GM12878 (cell line): ENCODE data around the gene RTCB. TPM values are rescaled to one million over a fixed set of nuclear protein-coding genes. Genes with fewer than 3 reads are reported as not detected.

ENCODE experiments used
- ATAC-seq: fragments of 200-7000 bp; cut with Tn5 transposase; 3 replicates; pipeline ENCODE4 v1.9.1; 2020; ENCODE audit warnings: mild to moderate bottlenecking, moderate library complexity
- BruUV-seq: library from RNA; stranded (reverse); fragments of 400-500 nt; replicated peaks from 2 replicates; lab custom pipeline; 2021; lab: Mats Ljungman, UMichigan
- CTCF ChIA-PET: fragments of 300-600 bp; sonication (Branson Sonifier 250); formaldehyde crosslinking; extraction: SDS; loops from one replicate; lab custom pipeline; 2021; ENCODE audit warnings: inconsistent platforms; lab: Yijun Ruan, JAX
- POLR2A ChIA-PET: fragments of 350-600 bp; formaldehyde crosslinking; extraction: SDS; loops from one replicate; lab custom pipeline; 2021; ENCODE audit warnings: inconsistent platforms; lab: Charles Lee
- RAD21 ChIA-PET: fragments of 300-600 bp; sonication (Branson Sonifier 250); formaldehyde crosslinking; loops from one replicate; lab custom pipeline; 2023; ENCODE audit warnings: antibody characterized with exemption; ENCODE audit not compliant: unreplicated experiment; lab: Charles Lee
- SMC1A ChIA-PET: fragments of 300-600 bp; sonication (Branson Sonifier 250); formaldehyde crosslinking; loops from one replicate; lab custom pipeline; 2023; ENCODE audit not compliant: unreplicated experiment, uncharacterized antibody; lab: Charles Lee
- DNase-seq: peaks from one replicate; pipeline ENCODE4 v3.0.0-alpha.2; 2011; ENCODE audit warnings: low read depth, low spot score
- FAIRE-seq: peaks from 3 replicates; lab custom pipeline; 2011; peaks lifted over from hg19 to GRCh38; lab: Jason Lieb, UNC
- H2AFZ ChIP-seq: 2 replicates; pipeline ENCODE4 v1.6.0; 2011; ENCODE audit warnings: low read depth, low read length, control low read depth; ENCODE audit not compliant: control insufficient read depth
- H3K27ac ChIP-seq: 2 replicates; pipeline ENCODE4 v1.5.1; 2011; ENCODE audit warnings: control low read depth; ENCODE audit not compliant: control insufficient read depth, insufficient read depth
- H3K27me3 ChIP-seq, 2 experiments: replicated peaks in 1 of 2; 2 replicates each; pipeline versions ENCODE4 v1.6.0 to v1.6.1; 2011; ENCODE audit warnings: low read length in 1 of 2; ENCODE audit not compliant: control insufficient read depth in 2 of 2, insufficient read depth in 2 of 2
- H3K36me3 ChIP-seq, 2 experiments: 2 replicates each; pipeline ENCODE4 v1.5.1; 2011; ENCODE audit warnings: low read length in 1 of 2; ENCODE audit not compliant: control insufficient read depth in 2 of 2, insufficient read depth in 2 of 2
- H3K4me1 ChIP-seq: 2 replicates; pipeline ENCODE4 v1.6.1; 2011; ENCODE audit warnings: mild to moderate bottlenecking, low read length, moderate library complexity, mixed read lengths; ENCODE audit not compliant: control insufficient read depth, insufficient read depth
- H3K4me2 ChIP-seq: 2 replicates; pipeline ENCODE4 v1.6.0; 2011; ENCODE audit warnings: control low read depth; ENCODE audit not compliant: control insufficient read depth, insufficient read depth
- H3K4me3 ChIP-seq: fragments of 200-600 bp; sonication (generic); 2 replicates; pipeline ENCODE4 v1.5.1; 2016
- H3K79me2 ChIP-seq: 2 replicates; pipeline ENCODE4 v1.6.0; 2011; ENCODE audit warnings: low read length; ENCODE audit not compliant: control insufficient read depth, insufficient read depth
- H3K9ac ChIP-seq: 2 replicates; pipeline ENCODE4 v1.8.0; 2011; ENCODE audit warnings: low read length, control low read depth, mixed read lengths; ENCODE audit not compliant: control insufficient read depth, insufficient read depth
- H3K9me3 ChIP-seq: replicated peaks from 3 replicates; pipeline ENCODE4 v1.5.1; 2011; ENCODE audit warnings: mild to moderate bottlenecking, low read length; ENCODE audit not compliant: control insufficient read depth, insufficient read depth
- H4K20me1 ChIP-seq: 2 replicates; pipeline ENCODE4 v1.6.0; 2011; ENCODE audit not compliant: control insufficient read depth, insufficient read depth
- IKZF1 ChIP-seq: fragments of 450-650 bp; conservative IDR thresholded peaks from 2 replicates; pipeline ENCODE4 v1.6.1; 2017; ENCODE audit warnings: antibody characterized with exemption, mild to moderate bottlenecking
- IKZF2 ChIP-seq, 2 experiments: fragments of 450-650 bp; IDR thresholded peaks; 2 replicates each; pipeline ENCODE4 v1.6.1; 2017; ENCODE audit warnings: mild to moderate bottlenecking in 2 of 2, moderate library complexity in 2 of 2
- MTA2 ChIP-seq: fragments of 450-650 bp; IDR thresholded peaks from 2 replicates; pipeline ENCODE4 v1.6.1; 2016; ENCODE audit warnings: low read depth, mild to moderate bottlenecking, moderate library complexity
- MYC ChIP-seq: IDR thresholded peaks from 2 replicates; pipeline ENCODE4 v1.6.1; 2011; ENCODE audit warnings: mild to moderate bottlenecking, low read length, moderate library complexity, inconsistent platforms; ENCODE audit not compliant: insufficient read depth, insufficient replicate concordance, insufficient read length, severe bottlenecking
- NR2F1 ChIP-seq: fragments of 450-650 bp; conservative IDR thresholded peaks from 2 replicates; pipeline ENCODE4 v1.6.1; 2017; ENCODE audit warnings: mild to moderate bottlenecking
- POLR2AphosphoS5 ChIP-seq: IDR thresholded peaks from 2 replicates; pipeline ENCODE4 v1.6.1; 2011; ENCODE audit warnings: mild to moderate bottlenecking, low read length, inconsistent platforms
- RUNX3 ChIP-seq: IDR thresholded peaks from 2 replicates; pipeline ENCODE4 v1.6.1; 2012; ENCODE audit warnings: low read length, inconsistent platforms
- SKIL ChIP-seq: fragments of 450-650 bp; IDR thresholded peaks from 2 replicates; pipeline ENCODE4 v1.6.1; 2017; ENCODE audit warnings: mild to moderate bottlenecking, low read depth, inconsistent platforms; ENCODE audit not compliant: poor library complexity, severe bottlenecking
- ZNF622 ChIP-seq: fragments of 450-650 bp; IDR thresholded peaks from 2 replicates; pipeline ENCODE4 v1.6.1; 2017; ENCODE audit warnings: mild to moderate bottlenecking, inconsistent platforms
- WGBS: methylation state at CpG from one replicate; pipeline ENCODE4 v1.1.6; 2016; ENCODE audit warnings: low lambda C conversion rate; ENCODE audit not compliant: insufficient replicate concordance, insufficient coverage; ENCODE audit errors: missing lambda C conversion rate; 5-methylcytosine and 5-hydroxymethylcytosine counted together
- in situ Hi-C: fragments of 300-500 bp; cut with MboI; formaldehyde crosslinking; loops from 9 replicates; pipeline ENCODE4 v1.14.3; 2018; ENCODE audit warnings: mixed read lengths
- intact Hi-C: fragments of 100-400 bp; cut with micrococcal nuclease; formaldehyde crosslinking; loops from one replicate; pipeline ENCODE4 v1.14.2; 2022; ENCODE audit not compliant: unreplicated experiment
- polyA plus RNA-seq, 11 experiments: library from polyadenylated mRNA; depleted of rRNA in 4 of 11; unstranded in 6 of 11; stranded (reverse) in 5 of 11; fragments of >200 nt; fragmentation: Nextera tagmentation in 4 of 11; fragmentation: Illumina TruSeq in 1 of 11; extraction: Ambion mirVana in 4 of 11; extraction: Trizol in 1 of 11; gene quantifications; 1 replicate in 1 of 11; 2 replicates in 10 of 11; pipeline versions ENCODE4 v1.2.1 to v1.2.3, GENCODE V29; 2011 to 2016; ENCODE audit warnings: inconsistent platforms in 2 of 11, missing spikeins in 2 of 11, low read depth in 1 of 11
- total RNA-seq, 4 experiments: library from RNA; depleted of rRNA in 3 of 4; stranded (reverse); fragments of >200 nt in 3 of 4; fragmentation: Illumina TruSeq in 1 of 4; extraction: Trizol in 1 of 4; gene quantifications; 2 replicates each; pipeline versions ENCODE4 v1.2.1 to v1.2.3, GENCODE V29; 2013 to 2021

Gene RTCB
- total and polyA plus RNA-seq, 10 of the 15 experiments (the other 5 are each of a cell fraction or from before 2014, with no cell fraction given): 88.4 to 203 (median 106) TPM

DNA sequence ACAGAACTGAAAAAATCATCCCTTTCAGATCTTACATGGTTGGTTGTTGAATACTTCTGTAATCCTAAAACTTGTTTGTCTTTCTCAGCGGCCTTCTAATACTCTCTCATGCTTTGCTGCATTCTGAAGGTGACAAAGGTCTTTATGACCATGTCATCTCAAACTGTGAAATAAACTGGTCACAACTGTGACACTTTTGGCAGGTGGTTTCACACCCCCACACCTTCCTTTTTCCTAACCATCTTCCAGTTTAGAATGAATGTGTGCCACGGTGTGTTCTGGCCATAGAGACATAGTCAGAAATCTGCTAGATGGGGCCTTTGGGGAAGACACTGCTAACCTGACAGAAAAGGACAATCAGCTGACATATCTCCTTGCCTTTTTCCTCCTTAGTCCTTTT lies 69.1 kb downstream of the RTCB start:
- TF ChIP-seq RUNX3 (no peak), SKIL (no peak), ZNF622 (no peak), IKZF2 (IDR thresholded peaks at IDR 0.05) (peak; percentile 38 to 49; a peak in 2 of 4 replicates), MTA2 (peak; percentile 60; the same call in 1 of the 2 replicates), IKZF1 (peak; percentile 57), MYC (no peak), POLR2AphosphoS5 (no peak), NR2F1 (peak; percentile 46; the same call in 1 of the 2 replicates)
- TF ChIP-seq, all 136 proteins: peak for 4
- intact Hi-C loops (no loop called here), in situ Hi-C loops (no loop called here)
- FAIRE-seq (no peak), DNase-seq (no peak), ATAC-seq (peak; percentile 45)
- no peaks in the 10 kb centered on the region; a peak in 2 of 4 replicates for H3K27me3 ChIP-seq
- CTCF ChIA-PET: no interaction called here
- no peak overlapping the region for H2AFZ ChIP-seq
- H3K9me3 ChIP-seq: no peaks in the 10 kb centered on the region
- POLR2A ChIA-PET: no interaction called here
- BruUV-seq: no TSS peak
- WGBS: 18% methylated on average over 2 of the region's 2 CpGs
- no peak overlapping the region for H3K9ac ChIP-seq
- no peak overlapping the region for H3K4me2 ChIP-seq
- H4K20me1 ChIP-seq: no peaks in the 10 kb centered on the region
- H3K4me1 ChIP-seq: no peaks in the 10 kb centered on the region
- SMC1A ChIA-PET: interaction anchor here (0.6 to 1.2 kb wide), 4 partner anchors 34 to 373 kb away, joined by 3 read pairs; no protein-coding TSS in a partner anchor
- no peak overlapping the region for H3K4me3 ChIP-seq
- RAD21 ChIA-PET: no interaction called here
- H3K27ac ChIP-seq: no peak overlapping the region
- no peaks in the 10 kb centered on the region for H3K36me3 ChIP-seq
- no peaks in the 10 kb centered on the region for H3K79me2 ChIP-seq
